ENCODE measurements around the gene GIT1. TPM values are rescaled to one million over a fixed set of nuclear protein-coding genes. Genes with fewer than 3 reads are reported as not detected.

Gene GIT1
- total and polyA plus RNA-seq, 7 experiments from 2014 or later, result 6.8 to 76.3 (median 49.1) TPM

DNA sequence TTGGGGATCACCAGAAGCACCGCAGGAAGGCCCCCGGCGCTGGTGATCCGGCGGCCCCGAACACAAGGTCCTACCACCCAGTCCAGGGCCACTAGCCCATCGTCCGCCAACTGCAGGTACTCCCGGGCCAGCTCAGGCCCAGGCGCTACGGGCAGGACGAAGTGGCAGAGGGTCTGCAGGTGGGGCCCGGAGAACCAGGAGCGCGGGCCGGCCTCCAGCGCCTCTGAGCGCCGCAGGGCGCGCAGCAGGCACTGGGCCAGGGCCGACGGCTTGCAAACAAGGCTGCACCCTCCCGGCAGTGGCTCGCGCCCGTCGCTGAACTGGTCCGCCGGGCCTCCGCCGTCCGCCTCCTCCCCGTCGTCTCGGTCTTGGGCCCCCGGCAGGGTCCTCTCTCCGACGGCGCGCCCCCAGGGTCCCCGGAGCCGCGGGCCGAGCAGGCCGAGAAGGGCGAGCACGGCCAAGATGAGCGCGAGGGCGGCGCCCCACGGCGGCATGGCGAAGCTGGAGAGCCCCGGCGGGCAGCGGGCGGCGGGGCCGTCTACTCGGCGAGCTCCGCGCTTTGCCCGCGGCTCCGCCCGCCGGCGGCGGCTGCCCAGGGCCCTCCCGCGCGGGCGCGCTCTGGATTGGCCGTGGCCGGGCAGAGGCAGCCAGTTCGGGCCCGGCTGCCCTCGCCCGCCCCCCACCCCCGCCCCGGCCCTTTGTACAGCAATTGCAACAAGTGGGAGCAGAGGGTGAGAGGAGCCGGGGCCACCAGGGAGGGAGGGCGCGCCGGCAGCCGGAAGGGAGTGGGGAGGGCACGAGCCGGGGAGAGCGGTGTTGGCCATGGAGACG is 22.8 kb downstream of the GIT1 start, which contains the start of gene ABHD15:
Gene ABHD15, minus strand, starts transcription at position 565 of the 831 bp plus-strand sequence. Its CDS starts 71 bp downstream, at position 494.
- ChIA-PET CTCF (interaction anchor here (0.8 to 1.3 kb wide), 4 partner anchors 25 to 418 kb away, joined by 3 to 9 read pairs (median 3); no protein-coding TSS in a partner anchor), POLR2A (interaction anchor here (0.5 to 6.0 kb wide), 7 partner anchors 11 to 551 kb away, joined by 3 to 59 read pairs (median 4); partner anchors contain the start of genes SSH2 and TAOK1)
- H3K9me3 ChIP-seq (ENCODE audit: control insufficient read depth in 2 of 3, low read length in 3 of 3), result no peaks in the 10 kb centered on the region
- DNase-seq (peak in 8 of 9 donors; percentile 37 to 82 (median 54)), ATAC-seq (peak; percentile 37)
- Mint-ChIP-seq H3K27ac (peak within 1 kb of the TSS; percentile 13 to 97 (median 89)), H3K4me3 (peak within 1 kb of the TSS; percentile 88 to 99 (median 96)), H3K4me1 (peaks cover 16 to 49% (median 36%) of the 10 kb centered on the region in 7 donors), H3K27me3 (no peaks in the 10 kb centered on the region), H3K9me3 (peaks cover 0 to 3% (median 0%) of the 10 kb centered on the region in 11 donors), H3K36me3 (peaks cover 0 to 17% (median 0%) of the 10 kb centered on the region in 5 donors)
- intact Hi-C loops (cut with micrococcal nuclease), result loop anchor here (1.0 to 10.0 kb wide), 8 partner anchors 30 to 919 kb away; partner anchors contain the start of genes NUFIP2 (in 2 of the 2), PHF12 (in 2 of the 2), BLTP2 (in 1 of the 2) and SSH2 (in 1 of the 2)
- H3K27ac ChIP-seq (ENCODE audit: low read depth, low read length), result peak within 1 kb of the TSS; percentile 78
- H3K36me3 ChIP-seq (ENCODE audit: control insufficient read depth in 2 of 3, insufficient read depth in 3 of 3, low read length in 3 of 3), result peaks cover 0 to 4% (median 0%) of the 10 kb centered on the region in 3 experiments
- H3K27me3 ChIP-seq (ENCODE audit: control insufficient read depth in 2 of 2, insufficient read depth in 2 of 2, low read length in 2 of 2), result no peaks in the 10 kb centered on the region
- H3K4me1 ChIP-seq (ENCODE audit: control insufficient read depth in 2 of 2, insufficient read depth in 2 of 2, low read length in 2 of 2), result peaks cover 12 to 30% of the 10 kb centered on the region in 2 donors
- peak within 1 kb of the TSS; percentile 89 for H3K4me3 ChIP-seq (ENCODE audit: low read length)

DNA sequence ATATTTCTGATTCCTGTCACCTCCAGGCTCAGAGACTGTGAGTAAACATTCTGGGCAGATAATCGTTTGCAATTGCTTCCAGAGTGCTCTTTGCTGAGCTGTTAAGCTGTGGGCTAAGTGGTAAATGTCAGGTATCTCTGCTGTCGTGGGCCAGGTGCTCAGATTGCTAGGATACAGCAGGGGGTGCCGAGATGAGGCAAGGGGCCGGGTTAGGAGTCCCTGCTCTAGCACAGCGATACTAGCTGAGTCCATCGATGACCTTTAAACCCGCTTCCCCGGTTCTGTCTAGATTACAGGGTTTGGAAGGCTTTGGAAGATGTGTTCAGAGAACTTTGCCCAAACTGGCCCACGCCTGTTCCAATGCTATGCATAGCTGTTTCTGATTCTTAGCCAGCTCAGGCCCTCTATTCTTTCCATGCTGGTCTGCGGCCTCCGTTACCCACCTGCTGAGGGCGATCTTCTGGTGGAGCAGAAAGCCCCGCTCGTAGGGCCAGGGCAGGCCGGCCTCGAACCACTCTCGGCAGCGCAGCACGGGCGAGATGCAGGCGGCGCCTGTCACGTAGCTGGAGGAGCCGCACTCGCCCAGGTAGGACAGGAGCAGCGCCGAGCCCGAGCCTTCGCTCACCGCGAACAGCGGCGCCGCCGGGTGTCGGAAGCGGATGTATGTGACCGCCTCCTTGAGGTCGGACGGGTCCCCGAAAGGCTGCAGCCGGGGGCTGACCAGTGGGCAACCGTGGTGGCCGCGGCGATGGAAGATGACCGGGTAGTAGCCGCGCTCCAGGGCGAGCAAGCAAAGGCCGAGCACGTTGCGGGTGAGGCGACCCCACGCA is 23.6 kb downstream of the GIT1 start:
- Mint-ChIP-seq H3K4me1 (peaks cover 14 to 45% (median 28%) of the 10 kb centered on the region in 7 donors), H3K9me3 (peaks cover 0 to 3% (median 0%) of the 10 kb centered on the region in 11 donors)
- CTCF ChIA-PET, result interaction anchor here (0.5 to 1.3 kb wide), 6 partner anchors 15 to 419 kb away, joined by 3 to 9 read pairs (median 3); no protein-coding TSS in a partner anchor

DNA sequence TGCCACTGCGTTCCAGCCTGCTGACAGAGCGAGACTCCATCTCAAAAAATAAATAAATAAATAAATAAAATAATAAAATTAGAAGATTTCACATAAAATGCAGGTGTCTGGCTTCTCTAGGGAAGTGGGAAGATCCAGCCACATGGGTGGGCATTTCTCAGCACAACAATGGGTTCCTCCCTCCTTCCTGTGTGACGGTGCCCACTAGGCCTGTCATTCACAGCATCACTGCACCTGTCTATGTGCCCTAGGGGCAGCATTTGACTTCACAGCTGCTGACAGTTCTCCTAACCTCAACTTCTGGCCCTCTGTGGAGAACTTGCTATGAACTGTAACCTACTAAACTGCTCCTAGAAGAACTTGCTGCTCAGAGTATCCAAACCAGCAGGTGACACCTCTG is 25.6 kb downstream of the GIT1 start:
- Mint-ChIP-seq H3K27me3 (no peaks in the 10 kb centered on the region), H3K9me3 (peaks cover 0 to 3% (median 0%) of the 10 kb centered on the region in 11 donors), H3K36me3 (peaks cover 0 to 18% (median 0%) of the 10 kb centered on the region in 5 donors), H3K4me3 (peak overlapping the region in 1 of 10 donors; percentile 57), H3K4me1 (peaks cover 8 to 38% (median 16%) of the 10 kb centered on the region in 7 donors), H3K27ac (peak overlapping the region in 1 of 9 donors; percentile 15)
- H3K36me3 ChIP-seq (ENCODE audit: control insufficient read depth in 2 of 3, insufficient read depth in 3 of 3, low read length in 3 of 3), result peaks cover 0 to 7% (median 0%) of the 10 kb centered on the region in 3 experiments
- no peaks in the 10 kb centered on the region for H3K27me3 ChIP-seq (ENCODE audit: control insufficient read depth in 2 of 2, insufficient read depth in 2 of 2, low read length in 2 of 2)
- no peak overlapping the region for H3K4me3 ChIP-seq (ENCODE audit: low read length)
- DNase-seq, result no peak
- intact Hi-C loops (cut with micrococcal nuclease), result loop anchor here (10.0 kb wide), 1 partner anchor 419 kb away; no protein-coding TSS in a partner anchor
- H3K9me3 ChIP-seq (ENCODE audit: control insufficient read depth in 2 of 3, low read length in 3 of 3), result no peaks in the 10 kb centered on the region
- POLR2A ChIA-PET, result no interaction called here
- H3K27ac ChIP-seq (ENCODE audit: low read depth, low read length), result no peak overlapping the region
- CTCF ChIA-PET, result interaction anchor here (0.6 to 0.7 kb wide), 2 partner anchors 8 to 1811 kb away, joined by 3 to 4 read pairs; no protein-coding TSS in a partner anchor
- H3K4me1 ChIP-seq (ENCODE audit: control insufficient read depth in 2 of 2, insufficient read depth in 2 of 2, low read length in 2 of 2), result peaks cover 9 to 23% of the 10 kb centered on the region in 2 donors
- ATAC-seq, result no peak

More for the DNA sequence above, 23.6 kb downstream of the GIT1 start:
- Histone ChIP-seq H3K9me3 (ENCODE audit: control insufficient read depth in 2 of 3, low read length in 3 of 3) (no peaks in the 10 kb centered on the region), H3K27me3 (ENCODE audit: control insufficient read depth in 2 of 2, insufficient read depth in 2 of 2, low read length in 2 of 2) (no peaks in the 10 kb centered on the region), H3K4me1 (ENCODE audit: control insufficient read depth in 2 of 2, insufficient read depth in 2 of 2, low read length in 2 of 2) (peaks cover 9 to 30% of the 10 kb centered on the region in 2 donors), H3K36me3 (ENCODE audit: control insufficient read depth in 2 of 3, insufficient read depth in 3 of 3, low read length in 3 of 3) (peaks cover 0 to 7% (median 0%) of the 10 kb centered on the region in 3 experiments), H3K27ac (ENCODE audit: low read depth, low read length) (peak overlapping the region; percentile 53), H3K4me3 (ENCODE audit: low read length) (peak overlapping the region; percentile 74)
- peak; percentile 14 for ATAC-seq
- Mint-ChIP-seq H3K27me3 (no peaks in the 10 kb centered on the region), H3K27ac (peak overlapping the region; percentile 13 to 95 (median 81)), H3K36me3 (peaks cover 0 to 18% (median 0%) of the 10 kb centered on the region in 5 donors), H3K4me3 (peak overlapping the region; percentile 86 to 99 (median 90))
- intact Hi-C loops (cut with micrococcal nuclease), result loop anchor here (1.0 to 10.0 kb wide), 7 partner anchors 29 to 919 kb away; partner anchors contain the start of genes PHF12 (in 2 of the 2), BLTP2 (in 1 of the 2), NUFIP2 (in 1 of the 2) and SSH2 (in 1 of the 2)
- peak in 6 of 9 donors; percentile 35 to 66 (median 42) for DNase-seq
- POLR2A ChIA-PET, result interaction anchor here (0.5 to 6.0 kb wide), 6 partner anchors 10 to 616 kb away, joined by 4 to 59 read pairs (median 4); partner anchors contain the start of gene SSH2

DNA sequence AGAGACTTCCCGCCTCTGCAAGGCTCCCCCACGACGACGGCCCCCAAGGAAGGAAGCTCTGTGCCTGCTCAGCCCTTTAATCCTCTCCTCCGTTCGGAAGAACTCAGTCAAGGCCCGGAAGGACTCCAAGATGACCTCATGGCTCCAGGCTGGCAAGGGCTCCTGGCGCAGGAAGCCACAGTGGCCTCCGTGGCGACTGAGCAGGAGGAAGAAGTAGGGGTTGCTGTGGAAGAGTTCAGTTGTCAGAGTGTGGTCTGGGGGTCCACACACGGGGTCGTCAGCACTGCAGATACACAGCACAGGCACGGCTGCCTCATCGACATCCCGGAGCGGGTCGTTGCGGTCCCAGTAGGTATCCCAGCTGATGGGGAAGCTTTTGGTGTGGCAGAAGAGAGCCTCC is 26.8 kb downstream of the GIT1 start:
- intact Hi-C loops (cut with micrococcal nuclease), result loop anchor here (10.0 kb wide), 1 partner anchor 418 kb away; no protein-coding TSS in a partner anchor
- ChIA-PET POLR2A (no interaction called here), CTCF (no interaction called here)
- no peaks in the 10 kb centered on the region for H3K27me3 ChIP-seq (ENCODE audit: control insufficient read depth in 2 of 2, insufficient read depth in 2 of 2, low read length in 2 of 2)
- peak overlapping the region in 4 of 10 donors; percentile 28 to 51 (median 32) for H3K4me3 Mint-ChIP-seq
- ATAC-seq, result no peak
- H3K4me1 Mint-ChIP-seq, result peaks cover 14 to 44% (median 16%) of the 10 kb centered on the region in 7 donors
- DNase-seq, result no peak
- H3K4me3 ChIP-seq (ENCODE audit: low read length), result no peak overlapping the region
- no peaks in the 10 kb centered on the region for H3K9me3 ChIP-seq (ENCODE audit: control insufficient read depth in 2 of 3, low read length in 3 of 3)
- no peaks in the 10 kb centered on the region for H3K9me3 Mint-ChIP-seq
- H3K36me3 ChIP-seq (ENCODE audit: control insufficient read depth in 2 of 3, insufficient read depth in 3 of 3, low read length in 3 of 3), result peaks cover 0 to 3% (median 0%) of the 10 kb centered on the region in 3 experiments
- H3K27me3 Mint-ChIP-seq, result no peaks in the 10 kb centered on the region
- H3K27ac ChIP-seq (ENCODE audit: low read depth, low read length), result no peak overlapping the region
- peaks cover 9 to 26% of the 10 kb centered on the region in 2 donors for H3K4me1 ChIP-seq (ENCODE audit: control insufficient read depth in 2 of 2, insufficient read depth in 2 of 2, low read length in 2 of 2)
- H3K27ac Mint-ChIP-seq, result peak overlapping the region in 1 of 9 donors; percentile 20
- peaks cover 0 to 18% (median 0%) of the 10 kb centered on the region in 5 donors for H3K36me3 Mint-ChIP-seq

DNA sequence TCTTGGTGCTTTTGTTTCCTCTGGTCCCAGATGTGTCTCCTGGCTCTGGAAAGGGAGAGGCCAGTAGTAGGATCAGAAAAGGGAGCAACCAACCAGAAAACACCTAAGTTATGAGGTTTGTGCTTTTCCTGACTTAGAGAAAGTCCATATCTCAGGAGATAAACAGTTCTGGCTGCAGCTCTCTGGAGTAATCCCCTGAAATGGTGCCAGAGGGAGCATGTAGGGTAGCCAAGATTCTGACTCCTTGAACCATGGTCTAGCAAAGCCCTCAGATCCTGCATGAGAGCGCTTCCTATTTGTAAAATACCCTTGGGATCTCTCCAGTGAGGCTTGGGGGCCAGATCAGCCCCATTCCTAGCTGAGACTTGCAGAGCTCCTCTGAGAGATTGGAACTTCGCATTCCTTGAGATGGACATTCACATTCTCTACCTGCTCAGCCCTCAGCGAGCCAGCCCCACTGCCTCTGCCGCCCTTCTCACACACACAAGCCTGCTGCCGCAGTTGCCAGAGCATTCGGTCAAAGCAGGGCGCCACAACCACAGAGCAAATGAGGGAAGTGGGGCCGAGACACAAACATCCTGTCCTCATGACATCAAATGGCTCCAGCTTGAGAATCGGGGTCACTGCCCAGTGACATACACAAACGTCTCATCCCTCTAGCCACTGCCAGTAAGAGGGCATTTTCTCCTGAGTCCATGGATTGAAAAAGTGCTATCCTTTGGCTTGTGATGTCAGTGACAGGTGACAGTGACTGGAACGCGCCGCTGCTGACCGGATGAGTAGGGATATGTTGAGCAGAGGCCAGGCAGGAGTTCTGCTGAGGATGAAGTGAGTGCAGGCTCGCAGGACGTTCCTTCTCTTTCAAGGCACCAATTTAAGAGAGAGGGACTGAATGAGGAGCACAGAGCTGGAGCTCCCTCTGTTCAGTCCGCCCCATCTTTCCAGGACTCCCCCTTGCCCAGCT is 27.6 kb downstream of the GIT1 start:
- H3K9me3 Mint-ChIP-seq, result no peaks in the 10 kb centered on the region
- Histone ChIP-seq H3K4me1 (ENCODE audit: control insufficient read depth in 2 of 2, insufficient read depth in 2 of 2, low read length in 2 of 2) (peaks cover 9 to 33% of the 10 kb centered on the region in 2 donors), H3K27ac (ENCODE audit: low read depth, low read length) (no peak overlapping the region), H3K9me3 (ENCODE audit: control insufficient read depth in 2 of 3, low read length in 3 of 3) (no peaks in the 10 kb centered on the region), H3K4me3 (ENCODE audit: low read length) (no peak overlapping the region), H3K27me3 (ENCODE audit: control insufficient read depth in 2 of 2, insufficient read depth in 2 of 2, low read length in 2 of 2) (no peaks in the 10 kb centered on the region), H3K36me3 (ENCODE audit: control insufficient read depth in 2 of 3, insufficient read depth in 3 of 3, low read length in 3 of 3) (peaks cover 0 to 3% (median 0%) of the 10 kb centered on the region in 3 experiments)
- H3K4me3 Mint-ChIP-seq, result peak overlapping the region in 1 of 10 donors; percentile 8
- ATAC-seq, result peak; percentile 23
- POLR2A ChIA-PET, result no interaction called here
- peaks cover 14 to 52% (median 22%) of the 10 kb centered on the region in 7 donors for H3K4me1 Mint-ChIP-seq
- no peak overlapping the region for H3K27ac Mint-ChIP-seq
- intact Hi-C loops (cut with micrococcal nuclease), result loop anchor here (10.0 kb wide), 1 partner anchor 417 kb away; no protein-coding TSS in a partner anchor
- peaks cover 0 to 18% (median 0%) of the 10 kb centered on the region in 5 donors for H3K36me3 Mint-ChIP-seq
- no peak for DNase-seq
- no peaks in the 10 kb centered on the region for H3K27me3 Mint-ChIP-seq
- CTCF ChIA-PET, result interaction anchor here (0.8 kb wide), 1 partner anchor 30 kb away, joined by 3 read pairs; no protein-coding TSS in a partner anchor
